ENCODE results near the gene MFRP. TPM values are rescaled to one million over a fixed set of nuclear protein-coding genes. Genes with fewer than 3 reads are reported as not detected.

Gene MFRP
- total and polyA plus RNA-seq, 9 of the 15 experiments (the other 6 are each of a cell fraction or from before 2014, with no cell fraction given), result not detected

- TF ChIP-seq GABPB1 (CRISPR knock-in tag; IDR thresholded peaks at IDR 0.05) (peak; percentile 91), ZNF121 (CRISPR knock-in tag; conservative IDR thresholded peaks at IDR 0.05) (no peak), RUNX1 (IDR thresholded peaks at IDR 0.05; ENCODE audit: low read depth) (no peak), KLF1 (tag; IDR thresholded peaks at IDR 0.05) (no peak), PCBP2 (IDR thresholded peaks at IDR 0.05; ENCODE audit: low read depth, low read length, poor library complexity, severe bottlenecking) (no peak), CREM (IDR thresholded peaks at IDR 0.05; ENCODE audit: low read depth) (peak; percentile 97), ZNF12 (CRISPR knock-in tag; IDR thresholded peaks at IDR 0.05) (0 out of 2 replicates have a peak, but pooled peaks have one; percentile 28), MXI1 (IDR thresholded peaks at IDR 0.05; ENCODE audit: low read depth, low read length) (no peak), MED1 (CRISPR knock-in tag; IDR thresholded peaks at IDR 0.05; ENCODE audit: borderline replicate concordance) (no peak), LEF1 (IDR thresholded peaks at IDR 0.05) (peak; percentile 27), HDGF (IDR thresholded peaks at IDR 0.05) (no peak), C11orf30 (IDR thresholded peaks at IDR 0.05; ENCODE audit: low read depth) (no peak), PBX2 (CRISPR knock-in tag; IDR thresholded peaks at IDR 0.05; ENCODE audit: low read depth) (no peak), PBX2 (tag; conservative IDR thresholded peaks at IDR 0.05; ENCODE audit: low read depth) (no peak), SIN3A (IDR thresholded peaks at IDR 0.05; ENCODE audit: borderline replicate concordance in 2 of 2, control insufficient read depth in 1 of 2, low read depth in 2 of 2, low read length in 2 of 2) (0 out of 4 replicates have a peak, but pooled peaks of 1 of the 2 experiments have one; percentile 36), HDAC3 (IDR thresholded peaks at IDR 0.05; ENCODE audit: borderline replicate concordance, partially characterized antibody) (no peak), ZZZ3 (IDR thresholded peaks at IDR 0.05) (no peak), ZNF140 (CRISPR knock-in tag; IDR thresholded peaks at IDR 0.05) (no peak), ELK1 (CRISPR knock-in tag; IDR thresholded peaks at IDR 0.05) (no peak), ILK (tag; IDR thresholded peaks at IDR 0.05; ENCODE audit: borderline replicate concordance, low read depth) (no peak), BCOR (IDR thresholded peaks at IDR 0.05) (no peak), NFE2 (IDR thresholded peaks at IDR 0.05; ENCODE audit: low read depth) (0 out of 2 replicates have a peak, but pooled peaks have one; percentile 28), MECOM (CRISPR knock-in tag; IDR thresholded peaks at IDR 0.05) (no peak), FOXA3 (CRISPR knock-in tag; conservative IDR thresholded peaks at IDR 0.05 in 1 of 2, IDR thresholded peaks at IDR 0.05 in 1 of 2) (no peak), BRF1 (IDR thresholded peaks at IDR 0.05; ENCODE audit: borderline replicate concordance, extremely low read depth, insufficient read length) (no peak), ZNF212 (CRISPR knock-in tag; IDR thresholded peaks at IDR 0.05) (no peak)
Measured at GRCh38 chr11:119318240-119319135, 28.0 kb downstream of the MFRP start (continued).

All from K562 (cell line).